ENCODE data around the gene CAB39L. TPM values are rescaled to one million over a fixed set of nuclear protein-coding genes. Genes with fewer than 3 reads are reported as not detected.

Gene CAB39L
- total and polyA plus RNA-seq, 3 donors from 2014 or later, result 23.2 to 46.9 (median 26.0) TPM

DNA sequence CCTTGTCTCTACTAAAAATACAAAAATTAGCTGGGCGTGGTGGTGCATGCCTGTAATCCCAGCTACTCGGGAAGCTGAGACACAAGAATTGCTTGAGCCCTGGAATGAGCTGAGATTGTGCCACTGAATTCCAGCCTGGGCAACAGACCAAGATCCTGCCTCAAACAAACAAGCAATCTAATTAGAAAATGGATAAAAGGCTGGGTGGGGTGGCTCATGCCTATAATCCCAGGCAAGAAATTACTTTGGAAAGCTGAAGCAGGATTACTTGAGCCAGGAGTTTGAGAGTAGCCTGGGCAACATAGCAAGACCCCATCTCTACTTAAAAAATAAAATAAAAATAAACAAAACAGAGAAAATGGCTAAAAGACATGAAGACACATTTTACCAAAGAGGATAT is 77.0 kb downstream of the CAB39L start:
- DNase-seq, result no peak
- WGBS, 2 donors, result 55 to 68% methylated on average over 2 of the region's 2 CpGs
- H3K4me3 ChIP-seq, result no peak overlapping the region
- H3K36me3 ChIP-seq (ENCODE audit: low read depth, missing control alignments), result no peaks in the 10 kb centered on the region
- H3K27ac ChIP-seq, result no peak overlapping the region
- TF ChIP-seq POLR2A (IDR thresholded peaks at IDR 0.05), result no peak
- TF ChIP-seq CTCF (IDR thresholded peaks at IDR 0.05), result no peak
- H3K27me3 ChIP-seq, result no peaks in the 10 kb centered on the region
- no peaks in the 10 kb centered on the region for H3K9me3 ChIP-seq
- intact Hi-C loops (cut with DNase I; ENCODE audit: low total_unique reads), result no loop called here
- H3K4me1 ChIP-seq, result peaks cover 3% of the 10 kb centered on the region

GRCh38 chr13:49357694-49358093 is 86.2 kb downstream of the CAB39L start:
- no peak for DNase-seq
- no peak overlapping the region for H3K27ac ChIP-seq
- intact Hi-C loops (cut with DNase I; ENCODE audit: low total_unique reads), result no loop called here
- no peaks in the 10 kb centered on the region for H3K4me1 ChIP-seq
- TF ChIP-seq CTCF (IDR thresholded peaks at IDR 0.05) (no peak), POLR2A (IDR thresholded peaks at IDR 0.05) (no peak)
- WGBS, 2 donors, result 94 to 95% methylated on average over 2 of the region's 2 CpGs
- H3K27me3 ChIP-seq, result no peaks in the 10 kb centered on the region
- H3K4me3 ChIP-seq, result no peak overlapping the region
- no peaks in the 10 kb centered on the region for H3K36me3 ChIP-seq (ENCODE audit: low read depth, missing control alignments)
- H3K9me3 ChIP-seq, result no peaks in the 10 kb centered on the region

GRCh38 chr13:49356223-49356622 is 87.6 kb downstream of the CAB39L start:
- H3K27ac ChIP-seq, result peak overlapping the region in 1 of 2 donors; percentile 5
- H3K4me3 ChIP-seq, result no peak overlapping the region
- H3K36me3 ChIP-seq (ENCODE audit: low read depth, missing control alignments), result no peaks in the 10 kb centered on the region
- TF ChIP-seq POLR2A (IDR thresholded peaks at IDR 0.05), result no peak
- TF ChIP-seq CTCF (IDR thresholded peaks at IDR 0.05), result no peak
- no peak for DNase-seq
- no peaks in the 10 kb centered on the region for H3K27me3 ChIP-seq
- H3K9me3 ChIP-seq, result no peaks in the 10 kb centered on the region
- no peaks in the 10 kb centered on the region for H3K4me1 ChIP-seq
- intact Hi-C loops (cut with DNase I; ENCODE audit: low total_unique reads), result no loop called here

DNA sequence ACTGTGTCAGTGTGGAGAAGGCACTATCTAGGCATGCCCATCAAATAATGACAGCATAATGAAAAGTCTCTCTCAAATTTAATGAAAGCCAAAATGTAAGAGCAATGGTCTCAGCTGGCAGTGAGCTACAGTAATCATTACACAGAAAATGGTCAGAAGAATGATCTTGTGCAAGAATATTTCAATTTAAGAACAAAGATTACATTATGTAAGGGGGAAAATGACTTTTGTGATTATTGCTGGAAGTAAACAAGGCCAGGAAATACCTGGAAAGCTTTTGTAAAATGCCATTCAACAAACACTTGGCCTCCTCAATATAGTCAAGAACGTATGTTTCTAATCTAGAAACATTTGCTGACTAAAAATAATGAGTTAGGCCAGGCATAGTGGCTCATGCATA is 89.1 kb downstream of the CAB39L start:
- no peak for DNase-seq
- TF ChIP-seq POLR2A (IDR thresholded peaks at IDR 0.05) (no peak), CTCF (IDR thresholded peaks at IDR 0.05) (no peak)
- no peaks in the 10 kb centered on the region for H3K36me3 ChIP-seq (ENCODE audit: low read depth, missing control alignments)
- intact Hi-C loops (cut with DNase I; ENCODE audit: low total_unique reads), result no loop called here
- no peak overlapping the region for H3K27ac ChIP-seq
- H3K4me1 ChIP-seq, result no peaks in the 10 kb centered on the region
- no peak overlapping the region for H3K4me3 ChIP-seq
- no peaks in the 10 kb centered on the region for H3K27me3 ChIP-seq
- 92 to 96% methylated on average over 1 of the region's 1 CpG for WGBS, 2 donors
- no peaks in the 10 kb centered on the region for H3K9me3 ChIP-seq

DNA sequence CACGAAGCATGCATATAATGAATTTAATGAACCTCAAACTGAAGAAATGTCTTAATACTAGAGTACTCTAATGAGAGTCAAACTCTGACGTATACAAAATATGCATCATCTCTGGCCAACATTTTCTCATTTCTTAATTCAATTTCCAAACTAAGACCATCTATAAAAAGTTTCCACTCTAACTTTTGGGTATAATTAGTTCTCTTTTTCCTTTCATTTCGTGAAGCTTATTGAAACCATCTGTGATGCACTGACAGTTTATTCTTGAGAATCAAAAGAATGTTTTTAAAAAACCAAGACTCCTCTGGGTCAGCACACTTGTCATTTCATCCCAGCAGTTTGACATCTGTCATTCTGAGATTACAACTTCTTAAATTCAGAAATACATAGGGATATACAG is 90.0 kb downstream of the CAB39L start:
- H3K27me3 ChIP-seq, result no peaks in the 10 kb centered on the region
- no peak overlapping the region for H3K27ac ChIP-seq
- intact Hi-C loops (cut with DNase I; ENCODE audit: low total_unique reads), result no loop called here
- no peaks in the 10 kb centered on the region for H3K36me3 ChIP-seq (ENCODE audit: low read depth, missing control alignments)
- no peaks in the 10 kb centered on the region for H3K4me1 ChIP-seq
- TF ChIP-seq CTCF (IDR thresholded peaks at IDR 0.05), result no peak
- TF ChIP-seq POLR2A (IDR thresholded peaks at IDR 0.05), result no peak
- H3K9me3 ChIP-seq, result no peaks in the 10 kb centered on the region
- 76 to 86% methylated on average over 3 of the region's 3 CpGs for WGBS, 2 donors
- no peak for DNase-seq
- H3K4me3 ChIP-seq, result no peak overlapping the region
